HG03060 (cell line): ENCODE measurements around the gene TMEM272.
"Not testable (repeated sequence)": the region's sequence is repeated elsewhere in the genome, so short reads cannot be mapped to it uniquely, and the experiment has no call there.

ENCODE experiments used
- ATAC-seq: cut with Tn5 transposase; IDR thresholded peaks from one replicate; pipeline ENCODE4 v1.9.1; 2021; ENCODE audit warnings: low read depth, moderate number of reproducible peaks; ENCODE audit not compliant: unreplicated experiment

The TMEM272 gene

GRCh38 chr13:51826606-51827005 is 18.4 kb downstream of the TMEM272 start:
- ATAC-seq, result no peak

- no peak for ATAC-seq
These were observed 19.2 kb downstream of the TMEM272 start for GRCh38 chr13:51825681-51826254.

- ATAC-seq, result no peak
These were observed 19.8 kb downstream of the TMEM272 start for GRCh38 chr13:51825165-51825592.

GRCh38 chr13:51824712-51825111 is 20.3 kb downstream of the TMEM272 start:
- not testable (repeated sequence) for ATAC-seq

- no peak for ATAC-seq
These were observed 21.1 kb downstream of the TMEM272 start for GRCh38 chr13:51823863-51824262.

- no peak for ATAC-seq
These were observed 21.6 kb downstream of the TMEM272 start for GRCh38 chr13:51823359-51823758.

- ATAC-seq, result no peak
These were observed 22.7 kb downstream of the TMEM272 start for GRCh38 chr13:51822106-51822815.

GRCh38 chr13:51821606-51822005 is 23.4 kb downstream of the TMEM272 start:
- no peak for ATAC-seq

GRCh38 chr13:51820016-51820597 is 24.9 kb downstream of the TMEM272 start:
- no peak for ATAC-seq

GRCh38 chr13:51819544-51819943 is 25.4 kb downstream of the TMEM272 start:
- ATAC-seq, result no peak

- ATAC-seq, result no peak
These were observed 26.0 kb downstream of the TMEM272 start for GRCh38 chr13:51818781-51819511.

- ATAC-seq, result no peak
These were observed 26.7 kb downstream of the TMEM272 start for GRCh38 chr13:51818276-51818675.

GRCh38 chr13:51817717-51818116 is 27.3 kb downstream of the TMEM272 start:
- ATAC-seq, result no peak

GRCh38 chr13:51816604-51817249 is 28.2 kb downstream of the TMEM272 start:
- no peak for ATAC-seq

- no peak for ATAC-seq
These were observed 29.1 kb downstream of the TMEM272 start for GRCh38 chr13:51815848-51816247.

- ATAC-seq, result peak; percentile 58
These were observed 29.9 kb downstream of the TMEM272 start for GRCh38 chr13:51814825-51815650.

- ATAC-seq, result no peak
These were observed 30.9 kb downstream of the TMEM272 start for GRCh38 chr13:51814071-51814470.

GRCh38 chr13:51811920-51812451 is 33.0 kb downstream of the TMEM272 start:
- ATAC-seq, result no peak

- ATAC-seq, result no peak
These were observed 33.9 kb downstream of the TMEM272 start for GRCh38 chr13:51811046-51811445.

GRCh38 chr13:51808811-51809210 is 36.2 kb downstream of the TMEM272 start:
- no peak for ATAC-seq
